ENCODE data around the gene SLC44A4. TPM values are rescaled to one million over a fixed set of nuclear protein-coding genes. Genes with fewer than 3 reads are reported as not detected.

Gene SLC44A4
- total RNA-seq, 1 experiment from 2014 or later, result 3.5 TPM

- no TSS peak for BruUV-seq (replicated peaks)
- Histone ChIP-seq H3K79me2 (ENCODE audit: low read length) (no peaks in the 10 kb centered on the region), H3K27me3 (ENCODE audit: low read length) (no peaks in the 10 kb centered on the region), H2AFZ (ENCODE audit: low read length) (no peak overlapping the region), H3K27ac (ENCODE audit: low read length) (no peak overlapping the region), H3K9ac (ENCODE audit: low read length) (no peak overlapping the region), H3F3A (ENCODE audit: low read length, unreplicated experiment) (no peaks in the 10 kb centered on the region), H3K36me3 (ENCODE audit: low read depth, low read length) (no peaks in the 10 kb centered on the region), H3K9me2 (replicated peaks; ENCODE audit: low read length) (no peaks in the 10 kb centered on the region), H3K9me3 (ENCODE audit: low read length) (no peaks in the 10 kb centered on the region), H4K20me1 (ENCODE audit: low read length) (no peaks in the 10 kb centered on the region), H3K4me1 (ENCODE audit: insufficient read depth, low read length) (no peaks in the 10 kb centered on the region), H3K4me3 (ENCODE audit: low read length) (no peak overlapping the region), H3K4me2 (ENCODE audit: low read length) (no peak overlapping the region)
- TF ChIP-seq EZH2phosphoT487 (IDR thresholded peaks at IDR 0.05; ENCODE audit: borderline replicate concordance, low read length), result no peak
- no peak for TF ChIP-seq EZH2 (IDR thresholded peaks at IDR 0.05; ENCODE audit: low read length, unreplicated experiment)
- no peak for TF ChIP-seq CTCF (conservative IDR thresholded peaks at IDR 0.05; ENCODE audit: low read depth, low read length)
- ATAC-seq (no peak), DNase-seq (no peak)
- CTCF ChIA-PET, result no interaction called here
- POLR2A ChIA-PET (ENCODE audit: unreplicated experiment), result no interaction called here
- intact Hi-C loops (cut with micrococcal nuclease), result no loop called here
Measured at GRCh38 chr6:31919624-31920303, 41.0 kb upstream of the SLC44A4 start.

- H2AFZ ChIP-seq (ENCODE audit: low read length), result no peak overlapping the region
- H3K79me2 ChIP-seq (ENCODE audit: low read length), result no peaks in the 10 kb centered on the region
- H3K4me3 ChIP-seq (ENCODE audit: low read length), result no peak overlapping the region
- H3F3A ChIP-seq (ENCODE audit: low read length, unreplicated experiment), result no peaks in the 10 kb centered on the region
- H3K36me3 ChIP-seq (ENCODE audit: low read depth, low read length), result no peaks in the 10 kb centered on the region
- no peaks in the 10 kb centered on the region for H3K4me1 ChIP-seq (ENCODE audit: insufficient read depth, low read length)
- no peaks in the 10 kb centered on the region for H4K20me1 ChIP-seq (ENCODE audit: low read length)
- H3K9ac ChIP-seq (ENCODE audit: low read length), result no peak overlapping the region
- H3K27me3 ChIP-seq (ENCODE audit: low read length), result no peaks in the 10 kb centered on the region
- no peaks in the 10 kb centered on the region for H3K9me3 ChIP-seq (ENCODE audit: low read length)
- no peak overlapping the region for H3K4me2 ChIP-seq (ENCODE audit: low read length)
- ATAC-seq (no peak), DNase-seq (no peak)
- intact Hi-C loops (cut with micrococcal nuclease), result no loop called here
- ChIA-PET POLR2A (ENCODE audit: unreplicated experiment) (no interaction called here), CTCF (no interaction called here)
- no TSS peak for BruUV-seq (replicated peaks)
- no peak for TF ChIP-seq CTCF (conservative IDR thresholded peaks at IDR 0.05; ENCODE audit: low read depth, low read length)
- TF ChIP-seq EZH2phosphoT487 (IDR thresholded peaks at IDR 0.05; ENCODE audit: borderline replicate concordance, low read length), result no peak
- TF ChIP-seq EZH2 (IDR thresholded peaks at IDR 0.05; ENCODE audit: low read length, unreplicated experiment), result no peak
- no peaks in the 10 kb centered on the region for H3K9me2 ChIP-seq (replicated peaks; ENCODE audit: low read length)
- no peak overlapping the region for H3K27ac ChIP-seq (ENCODE audit: low read length)
Measured at GRCh38 chr6:31918069-31918720, 39.4 kb upstream of the SLC44A4 start.

GRCh38 chr6:31915756-31916155 is 37.0 kb upstream of the SLC44A4 start:
- no peaks in the 10 kb centered on the region for H3K79me2 ChIP-seq (ENCODE audit: low read length)
- H3K9ac ChIP-seq (ENCODE audit: low read length), result no peak overlapping the region
- no peak overlapping the region for H2AFZ ChIP-seq (ENCODE audit: low read length)
- H3K4me3 ChIP-seq (ENCODE audit: low read length), result no peak overlapping the region
- no peaks in the 10 kb centered on the region for H3K36me3 ChIP-seq (ENCODE audit: low read depth, low read length)
- H3K9me2 ChIP-seq (replicated peaks; ENCODE audit: low read length), result no peaks in the 10 kb centered on the region
- H3K27ac ChIP-seq (ENCODE audit: low read length), result no peak overlapping the region
- no peaks in the 10 kb centered on the region for H3F3A ChIP-seq (ENCODE audit: low read length, unreplicated experiment)
- no peaks in the 10 kb centered on the region for H3K27me3 ChIP-seq (ENCODE audit: low read length)
- H3K9me3 ChIP-seq (ENCODE audit: low read length), result no peaks in the 10 kb centered on the region
- peaks cover 10% of the 10 kb centered on the region; the same call in 1 of the 2 replicates for H3K4me1 ChIP-seq (ENCODE audit: insufficient read depth, low read length)
- no peaks in the 10 kb centered on the region for H4K20me1 ChIP-seq (ENCODE audit: low read length)
- TF ChIP-seq EZH2phosphoT487 (IDR thresholded peaks at IDR 0.05; ENCODE audit: borderline replicate concordance, low read length) (no peak), EZH2 (IDR thresholded peaks at IDR 0.05; ENCODE audit: low read length, unreplicated experiment) (no peak), CTCF (conservative IDR thresholded peaks at IDR 0.05; ENCODE audit: low read depth, low read length) (no peak)
- H3K4me2 ChIP-seq (ENCODE audit: low read length), result no peak overlapping the region
- no TSS peak for BruUV-seq (replicated peaks)
- DNase-seq (no peak), ATAC-seq (no peak)
- ChIA-PET CTCF (no interaction called here), POLR2A (ENCODE audit: unreplicated experiment) (no interaction called here)
- intact Hi-C loops (cut with micrococcal nuclease), result no loop called here
